ENCODE measurements around the gene GNAS.
"Not testable (repeated sequence)": the region's sequence is repeated elsewhere in the genome, so short reads cannot be mapped to it uniquely, and the experiment has no call there.

GNAS gene

DNA sequence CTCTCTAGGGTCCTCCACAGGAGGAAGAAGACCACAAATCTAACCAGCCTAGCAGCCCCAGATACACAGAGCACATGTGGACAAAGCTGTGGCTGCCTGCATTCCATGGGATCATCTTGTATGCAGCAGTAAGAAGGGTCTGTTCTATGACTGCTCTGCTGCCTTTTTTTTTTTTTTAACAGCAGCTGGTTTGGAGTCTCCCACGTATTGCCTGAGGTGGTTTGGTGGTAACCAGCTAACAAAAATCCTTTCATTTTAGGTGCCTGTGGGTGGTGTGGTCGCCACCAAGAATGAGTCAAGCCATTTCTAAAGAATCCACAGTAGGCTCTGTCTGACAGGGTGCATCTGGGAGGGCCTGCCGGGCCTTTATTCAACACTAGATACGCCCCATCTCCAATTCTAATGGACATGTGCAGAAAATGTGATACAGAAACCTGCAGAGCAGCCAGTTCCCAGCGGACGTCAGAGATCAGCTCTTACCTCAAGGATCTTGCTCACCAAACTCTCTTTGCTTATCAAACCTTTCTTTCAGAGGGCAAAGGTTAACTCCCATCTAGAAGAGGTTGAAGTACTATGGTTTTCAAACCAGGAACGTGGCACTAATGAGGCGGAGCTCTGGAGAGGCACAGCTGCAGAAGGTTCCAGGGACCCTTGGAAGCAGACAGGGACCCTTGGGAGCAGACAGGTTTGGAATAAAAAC is 33.8 kb upstream of the GNAS start:
- Histone ChIP-seq H3K27me3 (ENCODE audit: insufficient read depth, low read length, poor library complexity, severe bottlenecking) (no peaks in the 10 kb centered on the region), H3K4me2 (ENCODE audit: low read depth, low read length, poor library complexity, severe bottlenecking) (no peak overlapping the region), H3K36me3 (ENCODE audit: insufficient read depth, low read length) (no peaks in the 10 kb centered on the region), H3K4me1 (ENCODE audit: insufficient read depth, low read length, poor library complexity, severe bottlenecking) (peaks cover 4% of the 10 kb centered on the region), H2AFZ (ENCODE audit: low read length) (no peak overlapping the region), H3K4me3 (ENCODE audit: low read length, poor library complexity, severe bottlenecking) (no peak overlapping the region), H3K9me3 (ENCODE audit: insufficient read depth, low read depth, low read length) (no peaks in the 10 kb centered on the region), H3K9ac (ENCODE audit: low read depth, low read length, poor library complexity, severe bottlenecking) (no peak overlapping the region), H3F3A (ENCODE audit: low read depth) (no peaks in the 10 kb centered on the region), H4K20me1 (ENCODE audit: insufficient read depth, low read length, poor library complexity, severe bottlenecking) (no peaks in the 10 kb centered on the region), H3K79me2 (ENCODE audit: insufficient read depth, low read length) (no peaks in the 10 kb centered on the region), H3K9me2 (replicated peaks; ENCODE audit: low read depth, low read length) (no peaks in the 10 kb centered on the region)
- TF ChIP-seq EZH2phosphoT487 (IDR thresholded peaks at IDR 0.05; ENCODE audit: borderline replicate concordance) (no peak), CTCF (conservative IDR thresholded peaks at IDR 0.05; ENCODE audit: low read length) (no peak)

- Histone ChIP-seq H3F3A (ENCODE audit: low read depth) (no peaks in the 10 kb centered on the region), H4K20me1 (ENCODE audit: insufficient read depth, low read length, poor library complexity, severe bottlenecking) (no peaks in the 10 kb centered on the region), H3K9me2 (replicated peaks; ENCODE audit: low read depth, low read length) (no peaks in the 10 kb centered on the region), H2AFZ (ENCODE audit: low read length) (no peak overlapping the region), H3K36me3 (ENCODE audit: insufficient read depth, low read length) (no peaks in the 10 kb centered on the region), H3K4me1 (ENCODE audit: insufficient read depth, low read length, poor library complexity, severe bottlenecking) (peaks cover 4% of the 10 kb centered on the region), H3K9me3 (ENCODE audit: insufficient read depth, low read depth, low read length) (no peaks in the 10 kb centered on the region), H3K4me3 (ENCODE audit: low read length, poor library complexity, severe bottlenecking) (no peak overlapping the region), H3K27me3 (ENCODE audit: insufficient read depth, low read length, poor library complexity, severe bottlenecking) (no peaks in the 10 kb centered on the region), H3K4me2 (ENCODE audit: low read depth, low read length, poor library complexity, severe bottlenecking) (no peak overlapping the region), H3K9ac (ENCODE audit: low read depth, low read length, poor library complexity, severe bottlenecking) (no peak overlapping the region), H3K79me2 (ENCODE audit: insufficient read depth, low read length) (no peaks in the 10 kb centered on the region)
- TF ChIP-seq CTCF (conservative IDR thresholded peaks at IDR 0.05; ENCODE audit: low read length), result no peak
- no peak for TF ChIP-seq EZH2phosphoT487 (IDR thresholded peaks at IDR 0.05; ENCODE audit: borderline replicate concordance)
Observed at GRCh38 chr20:58819921-58820320, 32.6 kb upstream of the GNAS start.

- not testable (repeated sequence) for H3K9me2 ChIP-seq (replicated peaks; ENCODE audit: low read depth, low read length); H3K79me2 ChIP-seq (ENCODE audit: insufficient read depth, low read length); H3K4me2 ChIP-seq (ENCODE audit: low read depth, low read length, poor library complexity, severe bottlenecking); H3K9me3 ChIP-seq (ENCODE audit: insufficient read depth, low read depth, low read length); H3K27me3 ChIP-seq (ENCODE audit: insufficient read depth, low read length, poor library complexity, severe bottlenecking); H3K4me1 ChIP-seq (ENCODE audit: insufficient read depth, low read length, poor library complexity, severe bottlenecking); H3F3A ChIP-seq (ENCODE audit: low read depth); H3K36me3 ChIP-seq (ENCODE audit: insufficient read depth, low read length); H4K20me1 ChIP-seq (ENCODE audit: insufficient read depth, low read length, poor library complexity, severe bottlenecking); H3K9ac ChIP-seq (ENCODE audit: low read depth, low read length, poor library complexity, severe bottlenecking); H2AFZ ChIP-seq (ENCODE audit: low read length); H3K4me3 ChIP-seq (ENCODE audit: low read length, poor library complexity, severe bottlenecking)
Observed at GRCh38 chr20:58820515-58820914, 32.0 kb upstream of the GNAS start.

- no peaks in the 10 kb centered on the region for H3K36me3 ChIP-seq (ENCODE audit: insufficient read depth, low read length)
- TF ChIP-seq EZH2phosphoT487 (IDR thresholded peaks at IDR 0.05; ENCODE audit: borderline replicate concordance) (no peak), CTCF (conservative IDR thresholded peaks at IDR 0.05; ENCODE audit: low read length) (no peak)
Observed at GRCh38 chr20:58822149-58822548, 30.4 kb upstream of the GNAS start.

More at GRCh38 chr20:58822149-58822548, 30.4 kb upstream of the GNAS start:
- no peak overlapping the region for H2AFZ ChIP-seq (ENCODE audit: low read length)
- H3K27me3 ChIP-seq (ENCODE audit: insufficient read depth, low read length, poor library complexity, severe bottlenecking), result no peaks in the 10 kb centered on the region
- no peaks in the 10 kb centered on the region for H3K4me1 ChIP-seq (ENCODE audit: insufficient read depth, low read length, poor library complexity, severe bottlenecking)
- no peaks in the 10 kb centered on the region for H3K9me3 ChIP-seq (ENCODE audit: insufficient read depth, low read depth, low read length)
- H3K4me3 ChIP-seq (ENCODE audit: low read length, poor library complexity, severe bottlenecking), result no peak overlapping the region
- H3K9me2 ChIP-seq (replicated peaks; ENCODE audit: low read depth, low read length), result no peaks in the 10 kb centered on the region
- no peak overlapping the region for H3K9ac ChIP-seq (ENCODE audit: low read depth, low read length, poor library complexity, severe bottlenecking)
- no peaks in the 10 kb centered on the region for H3K79me2 ChIP-seq (ENCODE audit: insufficient read depth, low read length)
- no peak overlapping the region for H3K4me2 ChIP-seq (ENCODE audit: low read depth, low read length, poor library complexity, severe bottlenecking)
- H3F3A ChIP-seq (ENCODE audit: low read depth), result no peaks in the 10 kb centered on the region
- no peaks in the 10 kb centered on the region for H4K20me1 ChIP-seq (ENCODE audit: insufficient read depth, low read length, poor library complexity, severe bottlenecking)
